Brain microvascular endothelial cell (primary cell): Measurements from ENCODE around the gene DTNB.

Experiments used
- DNase-seq: peaks from one replicate; pipeline ENCODE4 v3.0.0-alpha.2; 2020
- H3K27ac ChIP-seq: fragments of 250-450 bp; sonication (Bioruptor Pico); 2 replicates; pipeline ENCODE4 v1.5.1; 2020; ENCODE audit warnings: mild to moderate bottlenecking, moderate library complexity
- H3K27me3 ChIP-seq: fragments of 250-450 bp; sonication (Bioruptor Pico); replicated peaks from 2 replicates; pipeline ENCODE4 v1.5.1; 2020; ENCODE audit warnings: mild to moderate bottlenecking
- H3K36me3 ChIP-seq: fragments of 250-450 bp; sonication (Bioruptor Pico); replicated peaks from 2 replicates; pipeline ENCODE4 v1.5.1; 2020; ENCODE audit warnings: mild to moderate bottlenecking
- H3K4me3 ChIP-seq: 2 replicates; pipeline ENCODE4 v1.5.1; 2011; ENCODE audit warnings: low read depth, mild to moderate bottlenecking, control low read depth, low read length, moderate library complexity
- CTCF ChIP-seq: IDR thresholded peaks from 2 replicates; pipeline ENCODE4 v1.5.1; 2011; ENCODE audit warnings: low read depth, mild to moderate bottlenecking, moderate library complexity, low read length, control low read depth, inconsistent platforms; ENCODE audit errors: missing control alignments
- in situ Hi-C: cut with HindIII; loops from 2 replicates; pipeline ENCODE4 v1.10.0; 2017; ENCODE audit warnings: low sequenced_read_pairs, low pct_ligation_motif_present

Gene DTNB

GRCh38 chr2:25380586-25381375 lies 292.6 kb downstream of the DTNB start:
- no peak for DNase-seq
- in situ Hi-C loops, result no loop called here
- Histone ChIP-seq H3K27ac (no peak overlapping the region), H3K36me3 (no peaks in the 10 kb centered on the region), H3K27me3 (no peaks in the 10 kb centered on the region), H3K4me3 (no peak overlapping the region)
- TF ChIP-seq CTCF, result no peak

GRCh38 chr2:25380023-25380422 lies 293.4 kb downstream of the DTNB start:
- DNase-seq, result no peak
- in situ Hi-C loops, result no loop called here
- no peak for TF ChIP-seq CTCF

GRCh38 chr2:25379535-25379934 lies 293.8 kb downstream of the DTNB start:
- Histone ChIP-seq H3K36me3 (no peaks in the 10 kb centered on the region), H3K4me3 (no peak overlapping the region), H3K27ac (no peak overlapping the region), H3K27me3 (no peaks in the 10 kb centered on the region)
- DNase-seq, result no peak
- TF ChIP-seq CTCF, result no peak
- in situ Hi-C loops, result no loop called here

More at GRCh38 chr2:25380023-25380422, 293.4 kb downstream of the DTNB start:
- Histone ChIP-seq H3K27ac (no peak overlapping the region), H3K36me3 (no peaks in the 10 kb centered on the region), H3K27me3 (no peaks in the 10 kb centered on the region), H3K4me3 (no peak overlapping the region)

- no peak for DNase-seq
- in situ Hi-C loops, result no loop called here
- no peaks in the 10 kb centered on the region for H3K36me3 ChIP-seq
- no peak overlapping the region for H3K27ac ChIP-seq
- no peak overlapping the region for H3K4me3 ChIP-seq
- H3K27me3 ChIP-seq, result no peaks in the 10 kb centered on the region
- no peak for TF ChIP-seq CTCF
Observed at GRCh38 chr2:25378731-25379490, 294.5 kb downstream of the DTNB start.

- H3K27me3 ChIP-seq, result no peaks in the 10 kb centered on the region
- no peak overlapping the region for H3K27ac ChIP-seq
- TF ChIP-seq CTCF, result no peak
- in situ Hi-C loops, result no loop called here
- DNase-seq, result no peak
- no peak overlapping the region for H3K4me3 ChIP-seq
- no peaks in the 10 kb centered on the region for H3K36me3 ChIP-seq
Observed at GRCh38 chr2:25377822-25378421, 295.5 kb downstream of the DTNB start.
